K562 (cell line): ENCODE results near the gene LAG3. TPM values are rescaled to one million over a fixed set of nuclear protein-coding genes. Genes with fewer than 3 reads are reported as not detected.

Source experiments
- AFF1 ChIP-seq, 2 experiments: fragments of 450-650 bp; IDR thresholded peaks; 2 replicates each; pipeline ENCODE4 v1.6.1; 2018; ENCODE audit warnings: mild to moderate bottlenecking in 2 of 2, low read depth in 1 of 2; ENCODE audit not compliant: partially characterized antibody in 2 of 2
- BRF1 ChIP-seq: IDR thresholded peaks from 3 replicates; pipeline ENCODE4 v1.6.1; 2011; ENCODE audit warnings: borderline replicate concordance, mild to moderate bottlenecking; ENCODE audit not compliant: insufficient read length; ENCODE audit errors: extremely low read depth
- CSDE1 ChIP-seq, 2 experiments: fragments of 450-650 bp; IDR thresholded peaks; 2 replicates each; pipeline ENCODE4 v1.6.1; 2016; ENCODE audit warnings: mild to moderate bottlenecking in 1 of 2
- DNMT1 ChIP-seq: fragments of 450-650 bp; IDR thresholded peaks from 2 replicates; pipeline ENCODE4 v1.6.1; 2016; ENCODE audit warnings: antibody characterized with exemption, mild to moderate bottlenecking
- EP400 ChIP-seq: fragments of 450-650 bp; IDR thresholded peaks from 2 replicates; pipeline ENCODE4 v1.6.1; 2017; ENCODE audit warnings: antibody characterized with exemption, mild to moderate bottlenecking, moderate library complexity
- ILK ChIP-seq: fragments of 450-650 bp; IDR thresholded peaks from 2 replicates; pipeline ENCODE4 v1.6.1; 2016; ENCODE audit warnings: missing genetic modification characterization, low read depth, mild to moderate bottlenecking, missing compliant biosample characterization, moderate library complexity, borderline replicate concordance
- MEF2D ChIP-seq: conservative IDR thresholded peaks from 2 replicates; pipeline ENCODE4 v1.6.1; 2016; ENCODE audit warnings: low read depth, missing genetic modification characterization, missing compliant biosample characterization
- MIER1 ChIP-seq: fragments of 450-650 bp; IDR thresholded peaks from 2 replicates; pipeline ENCODE4 v1.6.1; 2016; ENCODE audit warnings: antibody characterized with exemption, mild to moderate bottlenecking, low read depth
- MYBL2 ChIP-seq, 2 experiments: fragments of 450-650 bp in 1 of 2; sonication (generic) in 1 of 2; formaldehyde crosslinking in 1 of 2; IDR thresholded peaks; 2 replicates each; pipeline versions ENCODE4 v1.6.1 to v1.8.1; 2017 to 2022; ENCODE audit warnings: borderline replicate concordance in 1 of 2, inconsistent platforms in 1 of 2, low read depth in 1 of 2, mild to moderate bottlenecking in 1 of 2, missing genetic modification reagents in 1 of 2, moderate library complexity in 1 of 2
- RAD51 ChIP-seq: fragments of 450-650 bp; IDR thresholded peaks from 2 replicates; pipeline ENCODE4 v1.7.1; 2016; ENCODE audit warnings: low read depth, mild to moderate bottlenecking, borderline replicate concordance
- SRF ChIP-seq, 2 experiments: fragments of 250-450, 450-650 bp in 1 of 2; sonication (Bioruptor Pico) in 1 of 2; sonication (generic) in 1 of 2; formaldehyde crosslinking; IDR thresholded peaks; 2 replicates each; pipeline versions ENCODE4 v1.5.0 to v1.5.1; 2020 to 2022; ENCODE audit warnings: mild to moderate bottlenecking in 1 of 2, missing genetic modification reagents in 1 of 2
- THRB ChIP-seq: fragments of 450-650 bp; formaldehyde crosslinking; conservative IDR thresholded peaks from 2 replicates; pipeline ENCODE4 v1.4.0; 2022; ENCODE audit warnings: mild to moderate bottlenecking, missing genetic modification characterization
- YY1 ChIP-seq, 3 experiments: IDR thresholded peaks; 2 replicates each; pipeline ENCODE4 v1.6.1; 2011; ENCODE audit warnings: low read length in 2 of 3, mild to moderate bottlenecking in 2 of 3, moderate library complexity in 2 of 3, borderline replicate concordance in 1 of 3, control low read depth in 1 of 3, low read depth in 1 of 3; ENCODE audit not compliant: insufficient read depth in 3 of 3, insufficient replicate concordance in 2 of 3, control insufficient read depth in 1 of 3, insufficient read length in 1 of 3; ENCODE audit errors: extremely low read depth in 1 of 3
- ZBTB9 ChIP-seq: fragments of 450-650 bp; formaldehyde crosslinking; IDR thresholded peaks from 2 replicates; pipeline ENCODE4 v1.4.0; 2020; ENCODE audit warnings: mild to moderate bottlenecking, moderate library complexity
- ZNF212 ChIP-seq: fragments of 450-650 bp; formaldehyde crosslinking; IDR thresholded peaks from 2 replicates; pipeline ENCODE4 v1.4.0; 2020; ENCODE audit warnings: mild to moderate bottlenecking
- ZNF639 ChIP-seq, 2 experiments: fragments of 200-800 bp in 1 of 2; sonication (Bioruptor generic) in 1 of 2; sonication (generic) in 1 of 2; formaldehyde crosslinking in 1 of 2; IDR thresholded peaks in 1 of 2; conservative IDR thresholded peaks in 1 of 2; 2 replicates each; pipeline versions ENCODE4 v1.5.0 to v1.6.1; 2016 to 2020; ENCODE audit warnings: missing compliant biosample characterization in 1 of 2, missing genetic modification characterization in 1 of 2, missing genetic modification reagents in 1 of 2
- polyA plus RNA-seq, 8 experiments: library from polyadenylated mRNA; depleted of rRNA in 4 of 8; stranded (reverse) in 5 of 8; unstranded in 3 of 8; fragments of >200 nt; fragmentation: Nextera tagmentation in 2 of 8; fragmentation: Illumina TruSeq in 1 of 8; extraction: Ambion mirVana in 2 of 8; extraction: Trizol in 1 of 8; gene quantifications; 2 replicates each; pipeline versions ENCODE4 v1.2.1 to v1.2.3, GENCODE V29; 2011 to 2014; ENCODE audit warnings: inconsistent platforms in 1 of 8, missing spikeins in 1 of 8
- total RNA-seq, 7 experiments: library from RNA; depleted of rRNA in 6 of 7; stranded (reverse); fragments of >200 nt in 6 of 7; fragmentation: Illumina TruSeq in 2 of 7; extraction: Trizol in 2 of 7; gene quantifications; 2 replicates each; pipeline versions ENCODE4 v1.2.1 to v1.2.3, GENCODE V29; 2011 to 2021; ENCODE audit warnings: low replicate concordance in 1 of 7

Gene LAG3
- total and polyA plus RNA-seq, 9 of the 15 experiments (the other 6 are each of a cell fraction or from before 2014, with no cell fraction given), result 0.07 to 0.66 (median 0.09) TPM; not detected in 1

- TF ChIP-seq RAD51, result no peak
- no peak for TF ChIP-seq MYBL2 (IDR thresholded peaks at IDR 0.05; ENCODE audit: low read depth)
- TF ChIP-seq MYBL2 (CRISPR knock-in tag; IDR thresholded peaks at IDR 0.05; ENCODE audit: borderline replicate concordance), result no peak
- TF ChIP-seq SRF (CRISPR knock-in tag; IDR thresholded peaks at IDR 0.05), result no peak
- no peak for TF ChIP-seq MIER1
- no peak for TF ChIP-seq MEF2D (tag)
- no peak for TF ChIP-seq THRB (CRISPR knock-in tag)
- no peak for TF ChIP-seq DNMT1
- TF ChIP-seq CSDE1 (IDR thresholded peaks at IDR 0.05), result no peak
- TF ChIP-seq ILK, result no peak
- TF ChIP-seq ZNF639 (CRISPR knock-in tag; conservative IDR thresholded peaks at IDR 0.05 in 1 of 2, IDR thresholded peaks at IDR 0.05 in 1 of 2), result no peak
- no peak for TF ChIP-seq BRF1
- no peak for TF ChIP-seq ZBTB9 (CRISPR knock-in tag)
- peak in 1 of 3 experiments; percentile 21 for TF ChIP-seq YY1 (IDR thresholded peaks at IDR 0.05; ENCODE audit: borderline replicate concordance in 1 of 3, control insufficient read depth in 1 of 3, extremely low read depth in 1 of 3, insufficient read depth in 3 of 3, insufficient read length in 1 of 3, insufficient replicate concordance in 2 of 3, low read depth in 1 of 3, low read length in 2 of 3)
- TF ChIP-seq AFF1 (IDR thresholded peaks at IDR 0.05; ENCODE audit: low read depth in 1 of 2, partially characterized antibody in 2 of 2), result no peak
- peak; percentile 89 for TF ChIP-seq EP400
- TF ChIP-seq ZNF212 (CRISPR knock-in tag), result no peak
These were observed 6.5 kb downstream of the LAG3 start (continued) for GRCh38 chr12:6778574-6779550.
